ENCODE measurements around the gene KLHL29. TPM values are rescaled to one million over a fixed set of nuclear protein-coding genes. Genes with fewer than 3 reads are reported as not detected.
A peak's percentile ranks its signal among the peaks of the same experiment; 100 is the strongest.
"Not testable (repeated sequence)": the region's sequence is repeated elsewhere in the genome, so short reads cannot be mapped to it uniquely, and the experiment has no call there.

KLHL29 gene
- total RNA-seq, 1 donor from 2014 or later: 12.9 TPM

GRCh38 chr2:23387845-23388244 lies 2.9 kb downstream of the KLHL29 start:
- Histone ChIP-seq H3K9me3 (no peaks in the 10 kb centered on the region), H3K4me1 (peaks cover 16% of the 10 kb centered on the region), H3K36me3 (no peaks in the 10 kb centered on the region), H3K27ac (no peak overlapping the region), H3K27me3 (ENCODE audit: low read depth) (peaks cover 23% of the 10 kb centered on the region), H3K4me3 (no peak overlapping the region)
- TF ChIP-seq CTCF (IDR thresholded peaks at IDR 0.05): no peak
- ATAC-seq (no peak), DNase-seq (no peak)
- intact Hi-C loops (cut with DNase I): no loop called here

GRCh38 chr2:23388294-23388693 lies 3.3 kb downstream of the KLHL29 start:
- peaks cover 16% of the 10 kb centered on the region for H3K4me1 ChIP-seq
- no peaks in the 10 kb centered on the region for H3K36me3 ChIP-seq
- DNase-seq: no peak
- H3K4me3 ChIP-seq: no peak overlapping the region
- no peaks in the 10 kb centered on the region for H3K9me3 ChIP-seq
- H3K27ac ChIP-seq: no peak overlapping the region
- H3K27me3 ChIP-seq (ENCODE audit: low read depth): peaks cover 23% of the 10 kb centered on the region
- ATAC-seq: no peak
- TF ChIP-seq CTCF (IDR thresholded peaks at IDR 0.05): no peak
- intact Hi-C loops (cut with DNase I): no loop called here

GRCh38 chr2:23388756-23389514 lies 4.0 kb downstream of the KLHL29 start:
- no peak for TF ChIP-seq CTCF (IDR thresholded peaks at IDR 0.05)
- Histone ChIP-seq H3K27ac (no peak overlapping the region), H3K36me3 (no peaks in the 10 kb centered on the region), H3K4me1 (peaks cover 16% of the 10 kb centered on the region), H3K4me3 (no peak overlapping the region), H3K9me3 (no peaks in the 10 kb centered on the region), H3K27me3 (ENCODE audit: low read depth) (peaks cover 21% of the 10 kb centered on the region)
- intact Hi-C loops (cut with DNase I): no loop called here
- ATAC-seq (no peak), DNase-seq (no peak)

GRCh38 chr2:23390152-23390551 lies 5.2 kb downstream of the KLHL29 start:
- H3K4me1 ChIP-seq: peaks cover 16% of the 10 kb centered on the region
- ATAC-seq (no peak), DNase-seq (no peak)
- no peak overlapping the region for H3K4me3 ChIP-seq
- no peak overlapping the region for H3K27ac ChIP-seq
- H3K27me3 ChIP-seq (ENCODE audit: low read depth): peaks cover 16% of the 10 kb centered on the region
- intact Hi-C loops (cut with DNase I): no loop called here
- H3K36me3 ChIP-seq: no peaks in the 10 kb centered on the region
- no peak for TF ChIP-seq CTCF (IDR thresholded peaks at IDR 0.05)
- no peaks in the 10 kb centered on the region for H3K9me3 ChIP-seq

- H3K4me3 ChIP-seq; intact Hi-C loops (cut with DNase I); ATAC-seq; DNase-seq; H3K36me3 ChIP-seq; H3K9me3 ChIP-seq; H3K27ac ChIP-seq: not testable (repeated sequence)
- peaks cover 10% of the 10 kb centered on the region for H3K4me1 ChIP-seq
- peaks cover 11% of the 10 kb centered on the region for H3K27me3 ChIP-seq (ENCODE audit: low read depth)
Observed at GRCh38 chr2:23391237-23391736, 6.3 kb downstream of the KLHL29 start.

GRCh38 chr2:23393722-23394121 lies 8.7 kb downstream of the KLHL29 start:
- DNase-seq (peak; percentile 55), ATAC-seq (peak; percentile 59 to 62)

More at GRCh38 chr2:23393722-23394121, 8.7 kb downstream of the KLHL29 start:
- H3K4me1 ChIP-seq: no peaks in the 10 kb centered on the region
- no peak overlapping the region for H3K27ac ChIP-seq
- no peaks in the 10 kb centered on the region for H3K9me3 ChIP-seq
- intact Hi-C loops (cut with DNase I): no loop called here
- TF ChIP-seq CTCF (IDR thresholded peaks at IDR 0.05): no peak
- H3K27me3 ChIP-seq (ENCODE audit: low read depth): peaks cover 4% of the 10 kb centered on the region
- H3K36me3 ChIP-seq: no peaks in the 10 kb centered on the region
- no peak overlapping the region for H3K4me3 ChIP-seq
